Measurements from ENCODE around the gene PDE4B.

DNA sequence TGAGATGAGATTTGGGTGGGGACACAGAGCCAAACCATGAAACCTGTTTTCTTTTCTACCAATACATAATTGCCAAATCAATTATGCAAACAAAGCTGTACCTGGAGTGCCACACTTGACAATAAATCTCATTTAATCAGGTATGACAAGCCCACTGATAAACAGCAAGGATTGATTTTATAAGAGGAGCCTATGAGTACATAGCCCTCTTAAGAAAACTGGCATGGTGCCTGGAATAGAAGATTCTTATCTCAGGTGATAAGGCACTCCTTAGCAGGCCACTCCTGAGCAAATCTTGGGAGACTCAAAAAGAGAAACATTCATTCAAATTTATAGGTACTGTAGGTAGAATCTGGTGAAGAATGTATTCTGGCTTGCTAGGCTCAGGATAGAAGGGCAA lies 28.6 kb upstream of the PDE4B start:
- TF ChIP-seq CTCF (conservative IDR thresholded peaks at IDR 0.05; ENCODE audit: low read length) = no peak
- TF ChIP-seq EZH2phosphoT487 (IDR thresholded peaks at IDR 0.05; ENCODE audit: borderline replicate concordance) = no peak

Data from Loucy (cell line).